NCI-H2227 (cell line): ENCODE measurements around the gene MSANTD1.
A peak's percentile ranks its signal among the peaks of the same experiment; 100 is the strongest.
"Not testable (repeated sequence)": the region's sequence is repeated elsewhere in the genome, so short reads cannot be mapped to it uniquely, and the experiment has no call there.

Experiments
- DNase-seq: peaks from one replicate; lab custom pipeline; 2025; ENCODE audit not compliant: unreplicated experiment; lab: John Stamatoyannopoulos, UW

Gene MSANTD1

GRCh38 chr4:3287271-3287971 lies 38.5 kb downstream of the MSANTD1 start:
- DNase-seq: no peak

DNA sequence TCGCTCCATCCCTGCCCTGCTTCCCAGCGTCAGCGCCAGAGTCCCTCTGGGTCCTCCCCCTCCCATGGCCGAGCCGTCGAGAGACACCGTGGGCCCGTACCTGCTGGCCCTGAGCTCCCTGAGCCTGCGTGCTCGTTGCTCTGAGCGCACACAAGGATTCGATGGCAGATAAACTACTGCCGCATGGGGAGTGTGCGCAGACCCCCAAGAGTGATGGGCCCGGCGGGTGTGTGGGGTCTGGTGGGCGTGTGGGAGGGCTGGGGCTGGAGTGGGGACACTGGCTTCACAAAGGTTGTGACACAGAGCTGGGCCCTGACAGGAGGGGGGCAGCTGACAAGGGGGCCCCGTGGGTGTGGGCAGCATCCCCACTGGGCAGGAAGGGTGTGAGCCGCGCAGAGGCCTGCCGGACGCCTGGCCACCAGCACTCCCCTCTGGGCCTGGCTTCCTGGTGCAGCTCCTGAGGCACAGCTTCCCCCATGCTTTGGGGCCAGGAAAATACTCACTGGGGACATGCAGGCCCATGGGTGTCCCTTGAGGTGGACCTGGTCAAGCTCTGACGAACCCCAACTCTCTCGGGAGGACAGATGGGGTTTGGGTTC lies 39.1 kb downstream of the MSANTD1 start:
- DNase-seq: no peak

GRCh38 chr4:3288571-3289094 lies 39.7 kb downstream of the MSANTD1 start:
- no peak for DNase-seq

GRCh38 chr4:3290476-3290875 lies 41.5 kb downstream of the MSANTD1 start:
- no peak for DNase-seq

GRCh38 chr4:3290889-3291321 lies 41.9 kb downstream of the MSANTD1 start:
- no peak for DNase-seq

GRCh38 chr4:3291411-3291968 lies 42.5 kb downstream of the MSANTD1 start:
- DNase-seq: no peak

DNA sequence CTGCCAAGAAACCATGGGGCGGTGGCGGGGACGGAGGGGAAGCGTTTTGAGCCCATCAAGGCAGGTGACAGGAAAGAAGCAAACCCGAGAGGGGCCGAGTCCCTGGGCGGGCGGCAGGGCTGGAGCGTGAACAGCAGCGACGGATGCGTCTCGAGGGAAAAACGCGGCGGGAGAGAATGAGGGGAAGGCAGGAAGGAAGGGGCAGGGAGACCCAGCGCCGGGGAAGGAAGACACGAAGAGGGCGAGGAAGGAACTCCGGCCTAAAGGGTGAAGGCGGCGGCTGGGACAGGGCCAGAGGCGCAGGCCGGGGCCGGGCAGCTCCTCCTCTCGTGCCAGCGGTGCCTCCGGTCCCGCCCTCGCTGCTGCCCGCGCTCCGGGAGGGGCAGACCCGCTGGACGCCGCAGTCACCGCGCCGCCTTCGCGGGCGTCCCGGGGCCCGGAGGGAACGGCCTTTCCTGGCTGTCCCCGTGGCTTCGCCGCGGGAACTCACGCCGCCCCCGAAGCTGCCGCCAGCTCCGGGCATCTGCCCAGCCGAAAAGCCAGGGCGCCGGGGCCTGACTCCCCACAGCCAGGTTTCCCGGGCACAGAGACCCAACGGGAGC lies 43.1 kb downstream of the MSANTD1 start:
- DNase-seq: peak; percentile 69

DNA sequence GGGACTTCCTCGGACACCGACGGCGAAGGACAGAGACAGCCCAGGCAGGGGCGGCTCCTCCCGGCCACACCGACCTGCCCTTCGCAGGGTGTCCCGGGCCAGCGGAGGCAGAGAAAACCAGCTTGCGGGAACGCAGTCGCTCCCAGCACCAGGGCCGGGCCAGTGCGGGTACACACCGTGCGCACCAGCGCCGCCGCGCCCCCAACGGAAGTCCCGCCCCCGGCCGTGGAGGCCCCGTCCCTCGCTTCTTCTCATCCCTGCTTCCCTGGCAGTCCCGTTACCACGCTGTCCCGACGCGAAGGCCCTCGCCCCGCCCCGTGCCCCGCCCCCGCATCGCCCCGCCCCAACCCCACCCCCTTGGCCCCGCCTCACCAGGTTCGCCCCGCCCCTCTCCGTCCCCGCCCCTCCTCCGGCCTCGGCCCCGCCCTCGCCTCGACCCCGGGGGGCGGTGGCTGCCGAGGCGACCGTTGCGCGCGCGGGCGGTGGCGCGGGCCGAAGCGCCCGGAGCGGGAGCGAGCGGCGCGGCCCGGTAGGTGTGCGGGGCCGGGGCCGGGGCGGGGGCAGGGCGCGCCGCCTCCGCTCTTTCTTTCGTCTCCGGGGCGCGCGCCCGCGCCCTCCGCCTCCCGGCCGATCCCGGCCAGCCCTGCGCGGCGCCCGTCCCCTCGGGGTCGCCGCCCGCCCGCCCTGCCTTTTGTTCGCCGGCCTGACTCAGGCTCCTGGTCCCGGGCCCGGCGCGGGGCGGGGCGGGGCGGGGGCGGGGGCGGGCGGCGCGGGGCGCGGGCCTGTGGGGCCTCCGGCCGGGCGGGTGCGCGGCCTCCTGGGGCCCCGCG lies 43.8 kb downstream of the MSANTD1 start, which contains the start of gene RGS12:
Gene RGS12, plus strand, starts transcription at position 451 of the 830 bp plus-strand sequence. CDS start 23,150 bp downstream, outside the sequence.
- DNase-seq: peak; percentile 91

DNA sequence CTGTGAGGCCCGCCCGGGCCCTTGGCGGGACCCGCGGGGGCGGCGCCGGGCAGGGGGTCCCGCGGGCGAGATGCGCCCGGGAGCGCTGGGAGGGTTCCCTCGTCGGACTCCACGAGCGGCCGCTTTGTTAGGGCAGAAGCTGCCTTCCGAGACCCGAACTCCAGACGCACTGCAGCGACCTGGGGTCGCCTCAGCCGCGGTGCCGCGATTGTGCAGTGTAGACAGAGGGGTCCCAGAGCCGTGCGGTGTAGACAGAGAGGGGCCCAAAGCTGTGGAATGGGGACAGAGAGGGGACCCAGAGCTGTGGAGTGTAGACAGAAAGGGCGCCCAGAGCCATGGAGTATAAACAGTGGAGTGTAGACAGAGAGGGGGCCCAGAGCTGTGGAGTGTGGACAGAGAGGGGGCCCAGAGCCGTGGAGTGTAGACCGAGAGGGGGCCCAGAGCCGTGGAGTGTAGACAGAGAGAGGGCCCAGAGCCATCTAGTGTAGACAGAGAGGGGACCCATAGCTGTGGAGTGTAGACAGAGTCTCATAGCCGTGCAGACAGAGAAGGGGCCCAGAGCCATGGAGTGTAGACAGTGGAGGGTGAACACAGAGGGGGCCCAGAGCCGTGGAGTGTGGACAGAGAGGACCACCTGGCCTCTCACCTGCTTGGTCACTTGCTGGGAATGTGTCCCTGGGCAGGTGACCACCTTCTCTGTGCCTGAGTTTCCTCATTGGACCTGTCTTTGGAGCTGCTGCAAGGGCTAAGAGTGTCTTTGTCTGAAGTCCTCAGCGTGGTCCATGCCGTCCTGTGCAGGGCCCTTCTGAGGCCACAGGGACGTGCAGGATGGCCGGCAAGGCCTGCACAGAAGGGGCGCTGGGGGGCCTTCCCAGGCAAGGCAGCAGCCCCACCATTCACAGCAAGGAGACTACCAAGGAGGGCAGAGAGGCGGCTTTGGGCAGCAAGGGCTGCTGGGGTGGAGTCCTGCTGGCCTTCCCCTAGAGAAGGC lies 44.7 kb downstream of the MSANTD1 start:
- peak; percentile 51 for DNase-seq

DNA sequence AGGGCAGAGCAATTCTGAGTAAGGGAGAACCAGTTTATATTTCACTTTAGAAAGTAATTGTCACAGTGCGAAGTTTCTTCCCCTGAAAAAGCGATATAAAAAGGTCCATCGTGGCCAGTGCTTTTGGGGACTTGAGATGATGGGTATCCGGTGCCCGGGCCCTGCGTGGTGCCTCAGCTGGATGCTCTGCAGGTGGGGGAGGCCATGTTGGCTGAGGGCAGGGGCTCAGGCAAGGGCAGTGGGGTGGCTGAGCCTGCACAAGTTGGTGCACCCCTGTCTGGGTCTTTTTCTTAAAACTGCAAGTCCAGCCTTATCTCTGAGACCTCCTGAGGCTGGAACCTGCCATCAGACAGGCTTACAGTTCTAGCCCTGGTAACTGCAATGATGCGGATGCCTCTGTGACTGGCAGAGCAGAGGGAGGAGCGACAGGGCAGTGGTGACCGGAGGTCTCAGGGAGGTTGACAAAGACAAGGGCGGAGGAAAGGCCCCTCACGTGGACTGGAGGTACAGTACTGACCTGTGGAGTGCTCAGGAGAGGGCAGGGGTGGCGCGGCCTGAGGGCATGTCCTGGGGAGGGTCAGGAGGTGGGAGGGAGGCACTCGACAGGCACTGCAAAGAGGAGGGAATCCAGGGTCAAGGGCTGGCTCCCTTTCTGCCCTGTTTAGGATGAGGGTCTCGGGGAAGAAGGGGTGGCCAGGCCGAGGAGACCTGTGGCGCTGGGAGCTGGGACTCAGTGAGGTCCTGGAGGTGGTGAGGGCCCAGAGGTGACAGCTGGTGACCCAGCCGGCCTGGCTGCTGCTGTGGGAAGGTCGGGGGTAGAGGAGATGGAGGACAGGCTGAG lies 45.7 kb downstream of the MSANTD1 start:
- DNase-seq: no peak

DNA sequence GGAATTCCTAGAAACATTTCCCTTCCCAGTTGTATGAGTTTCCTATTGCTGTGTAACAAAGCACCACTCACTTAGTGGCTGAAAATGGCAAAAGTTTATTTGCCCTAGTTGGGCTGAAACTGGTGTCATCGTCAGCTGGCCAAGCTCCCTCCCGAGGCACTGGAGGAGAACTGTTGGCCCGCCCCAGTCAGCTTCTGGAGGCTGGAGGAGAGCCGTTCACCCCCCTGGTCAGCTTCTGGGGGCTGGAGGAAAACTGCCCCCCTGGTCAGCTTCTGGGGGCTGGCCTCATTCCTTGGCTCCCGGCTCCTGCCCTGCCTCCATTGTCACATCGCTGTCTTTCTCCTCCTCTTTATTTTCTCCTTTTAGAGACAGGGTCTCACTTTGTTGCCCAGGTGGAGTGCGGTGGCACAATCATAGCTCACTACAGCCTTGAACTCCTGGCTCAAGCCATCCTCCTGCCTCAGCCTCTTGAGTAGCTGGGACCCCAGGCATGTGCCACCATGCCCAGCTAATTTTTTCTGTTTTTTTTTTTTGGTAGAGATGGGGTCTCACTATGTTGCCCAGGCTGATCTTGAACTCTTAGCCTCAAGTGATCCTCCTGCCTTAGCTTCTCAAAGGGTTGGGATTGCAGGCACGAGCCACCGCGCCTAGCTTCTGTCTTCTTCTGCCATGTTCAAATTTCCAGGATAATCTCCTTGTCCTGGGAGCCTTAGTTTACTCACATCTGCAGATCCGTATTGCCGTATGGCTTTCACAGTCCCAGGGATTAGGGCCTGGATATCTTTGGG lies 47.1 kb downstream of the MSANTD1 start:
- DNase-seq: no peak

DNA sequence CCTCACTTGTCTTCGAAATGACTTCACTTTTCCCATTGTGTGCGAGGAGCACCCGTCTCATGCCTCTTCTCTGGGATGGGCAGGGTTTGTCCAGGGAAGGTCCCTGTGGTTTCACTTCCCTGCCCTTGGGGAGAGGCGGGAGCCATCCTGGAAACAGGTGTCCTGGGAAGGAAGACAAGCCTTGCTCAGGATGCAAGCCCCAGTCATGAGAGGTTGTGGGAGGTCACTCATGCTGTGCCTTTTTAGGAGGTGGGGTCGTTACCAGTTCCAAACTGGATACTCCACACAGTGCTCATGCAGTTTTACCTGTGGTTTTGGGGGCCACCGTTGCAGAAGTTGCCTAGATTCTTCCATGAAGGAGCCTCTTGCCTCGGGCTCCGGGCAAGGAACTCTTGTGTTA lies 47.7 kb downstream of the MSANTD1 start:
- no peak for DNase-seq

DNA sequence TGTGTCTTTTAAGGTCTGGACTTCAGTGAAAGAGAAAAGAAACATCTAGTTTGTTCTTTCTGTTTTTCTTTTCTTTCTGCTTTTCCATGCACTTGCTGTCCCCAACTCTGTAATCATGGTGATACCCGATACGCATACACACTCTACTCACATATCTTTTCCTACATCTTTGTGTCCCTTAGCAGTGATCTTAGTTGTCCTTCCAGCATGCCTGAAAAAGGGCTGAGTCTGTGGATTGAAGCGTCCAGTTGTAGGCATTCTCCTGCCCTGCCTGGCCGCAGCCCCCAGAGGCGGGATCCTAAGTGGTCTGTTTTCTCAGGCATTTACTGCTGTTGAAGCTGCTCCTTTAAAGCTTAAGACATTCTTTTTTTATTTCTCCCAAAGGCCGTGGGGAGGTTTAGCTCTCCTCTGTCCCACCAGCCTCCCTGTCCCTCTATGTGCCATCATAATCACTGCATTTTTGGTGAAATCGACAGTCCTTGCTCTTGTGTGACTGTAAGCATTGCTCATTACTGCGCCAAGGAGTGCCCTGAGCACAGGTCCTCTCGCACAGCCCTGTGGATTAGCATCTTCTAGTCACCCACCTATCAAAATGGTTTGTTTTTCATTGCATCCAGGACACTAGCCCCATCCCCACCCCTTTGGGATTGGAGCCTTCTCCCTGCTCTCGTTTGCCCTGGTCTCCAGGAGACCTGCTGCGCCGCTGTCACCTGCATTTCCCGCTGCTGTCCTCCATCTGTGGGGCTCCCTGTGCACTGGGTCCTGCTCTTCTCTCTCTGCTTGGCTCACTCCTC lies 48.3 kb downstream of the MSANTD1 start:
- no peak for DNase-seq

DNA sequence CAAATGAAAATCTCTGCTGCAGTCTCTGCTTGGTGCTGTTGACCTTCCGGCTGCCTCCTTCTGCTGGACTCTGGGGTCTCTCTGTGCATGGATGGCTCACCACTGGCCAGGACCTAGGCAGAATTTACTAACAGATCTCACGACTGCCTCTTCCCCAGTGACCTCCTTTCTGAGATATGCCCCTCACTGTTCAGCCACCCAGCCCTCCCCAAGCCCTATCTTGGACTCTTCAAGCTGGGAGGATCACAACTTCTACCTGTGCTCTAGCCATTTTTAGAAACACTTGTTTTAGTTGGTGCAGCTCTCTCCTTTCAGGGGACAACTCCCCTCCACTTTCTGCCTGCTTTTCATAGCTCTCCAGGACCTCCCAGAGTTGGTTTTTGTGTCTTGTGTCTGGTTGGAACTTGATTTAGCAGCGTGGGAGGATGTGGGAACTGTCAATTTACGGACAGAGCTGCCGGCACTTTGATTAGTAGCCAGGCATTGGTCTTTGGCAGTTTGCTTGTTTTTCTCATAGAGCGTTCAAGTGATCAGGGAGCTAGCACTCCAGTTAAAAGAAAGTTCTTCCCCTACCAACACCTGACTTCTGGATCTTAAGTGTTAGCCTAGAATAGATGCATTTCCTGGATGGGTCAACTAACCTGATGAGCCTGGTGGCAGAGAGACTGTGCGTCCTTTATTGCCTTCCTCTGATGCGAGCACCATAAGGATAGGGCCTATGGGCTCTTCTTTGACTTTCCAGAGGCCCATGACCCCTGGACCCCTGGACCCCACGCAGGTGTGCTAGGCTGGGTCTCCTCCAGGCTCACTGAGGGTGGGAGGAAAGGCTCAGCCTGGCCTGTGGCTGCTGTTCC lies 50.4 kb downstream of the MSANTD1 start:
- no peak for DNase-seq

DNA sequence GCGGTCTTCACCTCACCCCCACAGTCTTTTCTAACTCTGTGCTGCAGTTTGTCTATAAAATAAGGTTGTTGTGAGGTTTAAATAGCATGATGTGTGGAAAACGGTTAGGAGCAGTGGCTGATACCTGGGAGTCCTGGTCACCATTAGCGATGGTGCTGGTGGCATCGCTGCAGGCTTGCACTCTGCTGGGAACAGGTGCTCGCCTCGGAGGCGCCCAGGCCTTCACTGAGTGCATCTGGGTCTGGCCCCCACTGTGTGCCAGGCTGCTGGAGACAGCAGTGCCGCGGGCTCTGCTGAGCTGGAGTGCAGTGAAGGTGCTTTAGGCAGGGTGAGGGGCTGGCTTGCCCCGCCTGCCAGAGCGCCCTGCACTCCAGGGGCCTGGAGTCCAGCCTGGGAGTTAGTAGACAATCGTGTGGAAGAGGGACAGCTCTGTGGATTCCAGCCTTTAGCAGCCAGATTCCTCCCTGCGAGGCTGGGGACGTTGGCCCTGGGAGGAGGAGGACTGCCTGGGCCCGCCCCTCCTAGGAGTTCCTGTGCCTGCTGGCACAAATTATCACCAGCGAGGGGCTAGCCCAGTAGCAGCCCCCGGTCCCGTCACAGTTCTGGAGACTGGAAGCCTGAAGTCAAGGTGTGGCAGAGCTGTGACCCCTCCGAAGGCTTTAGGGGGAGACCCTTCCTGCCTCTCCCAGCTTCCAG lies 51.2 kb downstream of the MSANTD1 start:
- no peak for DNase-seq

GRCh38 chr4:3300882-3301281 lies 51.9 kb downstream of the MSANTD1 start:
- not testable (repeated sequence) for DNase-seq
